Astrocyte of the cerebellum (primary cell): ENCODE measurements around the gene CHD6.

Experiments
- DNase-seq: peaks from one replicate; pipeline ENCODE4 v3.0.0-alpha.2; 2011; ENCODE audit warnings: low read depth
- H3K4me3 ChIP-seq: 2 replicates; pipeline ENCODE4 v1.5.1; 2011; ENCODE audit warnings: mild to moderate bottlenecking, low read depth, low read length, moderate library complexity
- in situ Hi-C: cut with HindIII; loops from 2 replicates; pipeline ENCODE4 v1.10.0; 2017; ENCODE audit warnings: low sequenced_read_pairs
- TF ChIP-seq, protein P1 (sequence below): IDR thresholded peaks from 2 replicates; pipeline ENCODE4 v1.5.1; 2012; ENCODE audit warnings: low read length, low read depth, moderate library complexity, mild to moderate bottlenecking; ENCODE audit errors: missing control alignments

CHD6 gene

DNA sequence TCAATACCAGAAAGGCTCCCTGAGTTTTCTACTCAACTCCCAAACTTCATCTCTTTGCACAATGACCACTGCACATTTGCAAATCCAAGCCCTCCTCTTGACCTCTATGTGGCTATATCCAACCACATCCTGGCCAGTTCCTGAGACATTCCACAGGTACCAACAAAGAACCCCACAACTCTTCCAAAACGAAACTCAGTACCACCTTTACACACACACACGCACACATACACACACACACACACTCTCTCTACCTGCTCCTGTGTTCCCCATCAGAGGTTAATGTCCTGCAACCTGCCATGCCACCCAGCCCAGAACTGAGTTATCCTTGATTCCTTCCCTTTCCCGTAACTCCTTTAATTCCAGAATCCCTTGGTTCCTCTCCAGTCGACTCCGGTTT lies 58.5 kb downstream of the CHD6 start:
- H3K4me3 ChIP-seq, result no peak overlapping the region
- TF ChIP-seq, protein P1, sequence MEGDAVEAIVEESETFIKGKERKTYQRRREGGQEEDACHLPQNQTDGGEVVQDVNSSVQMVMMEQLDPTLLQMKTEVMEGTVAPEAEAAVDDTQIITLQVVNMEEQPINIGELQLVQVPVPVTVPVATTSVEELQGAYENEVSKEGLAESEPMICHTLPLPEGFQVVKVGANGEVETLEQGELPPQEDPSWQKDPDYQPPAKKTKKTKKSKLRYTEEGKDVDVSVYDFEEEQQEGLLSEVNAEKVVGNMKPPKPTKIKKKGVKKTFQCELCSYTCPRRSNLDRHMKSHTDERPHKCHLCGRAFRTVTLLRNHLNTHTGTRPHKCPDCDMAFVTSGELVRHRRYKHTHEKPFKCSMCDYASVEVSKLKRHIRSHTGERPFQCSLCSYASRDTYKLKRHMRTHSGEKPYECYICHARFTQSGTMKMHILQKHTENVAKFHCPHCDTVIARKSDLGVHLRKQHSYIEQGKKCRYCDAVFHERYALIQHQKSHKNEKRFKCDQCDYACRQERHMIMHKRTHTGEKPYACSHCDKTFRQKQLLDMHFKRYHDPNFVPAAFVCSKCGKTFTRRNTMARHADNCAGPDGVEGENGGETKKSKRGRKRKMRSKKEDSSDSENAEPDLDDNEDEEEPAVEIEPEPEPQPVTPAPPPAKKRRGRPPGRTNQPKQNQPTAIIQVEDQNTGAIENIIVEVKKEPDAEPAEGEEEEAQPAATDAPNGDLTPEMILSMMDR, result no peak
- in situ Hi-C loops, result no loop called here
- DNase-seq, result no peak

DNA sequence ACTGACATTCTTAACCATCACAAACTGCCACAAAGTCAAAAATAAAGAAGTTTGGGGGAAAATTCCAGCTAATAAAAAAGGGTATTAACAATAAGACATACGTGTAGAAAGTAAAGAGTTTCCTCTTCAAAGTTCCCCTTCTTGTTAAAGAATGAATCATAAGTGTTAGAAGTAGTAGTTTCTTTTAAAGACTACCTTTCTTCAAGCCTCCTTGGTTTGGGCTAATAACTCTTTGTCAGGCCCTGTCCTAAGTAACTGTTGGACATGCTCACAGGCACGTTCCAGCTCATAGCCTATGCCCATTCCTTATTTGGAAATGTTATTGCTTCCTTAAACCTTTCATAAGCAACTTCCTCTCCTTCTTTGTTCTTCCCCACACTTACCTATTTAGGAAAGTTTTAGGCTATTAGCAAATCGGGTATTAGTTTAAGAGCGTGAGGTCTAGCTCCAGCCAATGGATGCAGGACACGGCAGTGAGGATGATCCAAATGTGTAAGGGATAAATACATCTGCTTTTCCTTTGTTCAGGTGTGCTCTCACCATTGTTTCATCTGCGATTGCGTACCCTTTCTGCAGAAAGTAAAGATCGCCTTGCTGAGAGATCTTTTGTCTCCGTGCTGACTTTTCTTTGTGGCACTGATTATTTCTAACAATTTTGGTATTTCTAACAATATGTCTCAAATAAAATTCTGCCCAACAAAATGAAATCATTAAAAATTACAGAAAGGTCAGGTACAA lies 64.9 kb downstream of the CHD6 start:
- DNase-seq, result no peak
- in situ Hi-C loops, result no loop called here
- TF ChIP-seq, protein P1, result no peak
- H3K4me3 ChIP-seq, result no peak overlapping the region

DNA sequence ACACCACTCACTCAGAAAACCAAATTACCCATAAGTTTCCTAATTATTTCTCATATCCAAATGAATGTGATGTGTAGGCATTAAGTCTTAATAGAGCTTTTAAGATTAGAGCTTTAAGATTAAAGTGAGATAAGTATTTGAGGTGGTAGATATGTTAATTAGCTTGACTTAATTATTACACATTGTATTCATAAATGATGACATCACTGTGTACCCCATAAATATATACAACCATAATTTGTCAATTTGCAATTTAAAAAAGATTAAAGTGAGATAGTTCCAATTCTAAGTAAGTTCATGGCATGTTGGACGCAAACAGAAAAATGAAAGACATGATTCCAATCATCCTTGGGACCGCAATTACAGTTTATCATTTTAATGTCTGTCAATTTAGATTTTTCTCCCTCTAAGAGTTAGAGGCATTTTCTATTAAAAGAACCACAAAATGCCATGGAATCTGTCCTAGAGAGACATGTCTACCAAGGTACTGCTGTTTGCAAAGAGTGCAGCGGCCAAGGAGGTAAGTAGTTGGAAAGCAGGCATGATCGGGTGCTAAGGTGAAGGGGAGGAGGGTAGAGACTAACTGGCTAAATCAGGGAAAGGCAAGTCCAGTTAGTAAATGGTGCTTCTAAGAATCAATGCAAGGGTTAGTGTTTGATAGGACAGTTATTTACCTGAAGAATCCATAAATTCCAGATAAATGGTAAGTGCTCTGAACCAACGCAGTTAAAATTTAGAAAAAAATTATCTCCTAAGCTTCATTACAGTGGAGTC lies 65.7 kb downstream of the CHD6 start:
- in situ Hi-C loops, result no loop called here
- TF ChIP-seq, protein P1, result no peak
- H3K4me3 ChIP-seq, result no peak overlapping the region
- no peak for DNase-seq

DNA sequence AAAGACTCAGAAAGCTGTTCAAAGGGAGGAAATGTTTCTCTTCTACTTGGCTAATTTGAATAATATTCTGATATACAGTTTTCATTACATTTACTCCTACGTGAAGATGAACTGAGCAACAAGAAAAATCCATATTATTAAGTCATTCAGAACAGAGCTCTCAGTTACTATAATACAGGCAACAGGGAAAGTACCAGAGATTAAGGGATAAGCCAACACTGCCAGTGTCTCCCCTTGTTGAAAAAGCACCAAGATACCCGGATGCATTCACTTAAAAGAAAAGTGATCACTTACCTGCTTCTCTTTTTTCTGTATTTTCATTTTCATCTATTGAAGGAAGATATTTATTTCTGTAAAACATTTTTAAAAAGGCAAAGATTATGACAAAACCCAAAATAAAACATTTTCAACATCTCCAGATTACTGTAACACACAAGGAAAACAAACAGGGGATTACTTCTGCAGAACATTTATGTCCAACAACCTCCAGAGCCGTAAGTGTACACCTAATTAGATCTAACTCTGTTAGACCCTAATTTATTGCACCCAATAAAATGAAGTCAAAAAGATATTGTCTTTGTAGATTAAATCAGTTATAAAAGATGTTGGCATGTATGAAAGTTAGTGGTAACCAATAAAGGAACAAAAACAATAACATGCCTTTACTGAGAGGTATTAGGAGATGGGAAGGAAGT lies 67.0 kb downstream of the CHD6 start:
- DNase-seq, result no peak
- no peak overlapping the region for H3K4me3 ChIP-seq
- in situ Hi-C loops, result no loop called here
- TF ChIP-seq, protein P1, result no peak

DNA sequence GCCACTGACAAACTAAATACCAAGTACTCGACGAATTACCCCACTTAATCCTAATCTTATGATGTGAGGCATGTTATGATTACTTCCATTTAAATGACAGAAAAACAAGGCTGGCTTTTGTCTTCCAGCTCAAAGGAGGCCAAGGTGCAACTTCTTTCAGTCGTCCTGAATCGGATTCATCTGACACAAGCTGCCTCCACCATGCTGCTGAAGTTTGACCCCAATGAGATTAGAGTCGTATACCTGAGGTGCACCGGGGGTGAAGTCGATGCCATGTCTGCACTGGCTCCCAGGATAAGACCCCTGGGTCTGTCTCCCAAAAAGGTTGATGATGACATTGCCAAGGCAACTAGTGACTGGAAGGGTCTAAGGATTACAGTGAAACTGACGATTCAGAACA lies 71.0 kb downstream of the CHD6 start:
- TF ChIP-seq, protein P1, result no peak
- DNase-seq, result no peak
- H3K4me3 ChIP-seq, result no peak overlapping the region
- in situ Hi-C loops, result no loop called here

DNA sequence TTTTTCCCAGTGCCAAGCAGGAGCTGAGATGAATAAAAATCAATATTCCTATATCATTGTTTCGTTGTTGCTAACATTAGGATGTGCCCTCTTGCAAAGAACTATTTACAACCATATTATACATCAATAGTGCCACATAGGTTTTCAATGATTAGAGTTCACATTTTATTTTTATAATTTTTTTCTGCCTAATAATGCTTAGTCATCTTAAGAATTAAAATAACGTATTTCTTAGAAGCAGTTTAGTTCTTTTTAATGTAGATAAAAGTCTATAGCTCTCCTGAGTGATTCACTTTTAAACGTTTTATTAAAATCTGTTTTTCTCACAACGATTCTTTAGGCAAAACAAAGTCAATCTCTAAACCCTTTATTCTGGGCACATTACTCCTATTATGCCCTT lies 71.6 kb downstream of the CHD6 start:
- in situ Hi-C loops, result no loop called here
- no peak for DNase-seq
- TF ChIP-seq, protein P1, result no peak
- H3K4me3 ChIP-seq, result no peak overlapping the region
